CD4-positive, alpha-beta T cell treated with Interleukin-15 for 4 hours (primary cell): ENCODE data around the gene SURF6.
"Not testable (repeated sequence)": the region's sequence is repeated elsewhere in the genome, so short reads cannot be mapped to it uniquely, and the experiment has no call there.

Experiments
- DNase-seq: peaks from one replicate; pipeline ENCODE4 v3.0.0-alpha.2; 2020; ENCODE audit warnings: low spot score

Gene SURF6

DNA sequence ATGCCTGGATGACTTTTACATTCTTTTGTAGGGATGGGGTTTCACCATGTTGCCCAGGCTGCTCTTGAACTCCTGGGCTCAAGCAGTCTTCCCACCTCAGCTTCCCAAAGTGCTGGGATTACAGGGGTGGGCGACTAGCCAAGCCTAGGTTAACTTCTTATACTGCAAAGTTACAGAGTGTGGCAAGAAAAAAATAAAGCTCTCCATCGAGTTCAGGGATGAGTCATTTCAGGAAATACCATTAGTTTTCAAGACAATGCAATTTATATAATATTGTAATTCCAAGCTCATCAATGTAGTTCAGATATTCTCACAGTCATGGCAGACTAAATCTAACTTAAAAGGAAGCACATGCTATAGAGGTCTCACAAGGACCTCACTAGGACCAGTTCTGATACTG, 49.5 kb downstream of the SURF6 start:
- DNase-seq, result no peak

DNA sequence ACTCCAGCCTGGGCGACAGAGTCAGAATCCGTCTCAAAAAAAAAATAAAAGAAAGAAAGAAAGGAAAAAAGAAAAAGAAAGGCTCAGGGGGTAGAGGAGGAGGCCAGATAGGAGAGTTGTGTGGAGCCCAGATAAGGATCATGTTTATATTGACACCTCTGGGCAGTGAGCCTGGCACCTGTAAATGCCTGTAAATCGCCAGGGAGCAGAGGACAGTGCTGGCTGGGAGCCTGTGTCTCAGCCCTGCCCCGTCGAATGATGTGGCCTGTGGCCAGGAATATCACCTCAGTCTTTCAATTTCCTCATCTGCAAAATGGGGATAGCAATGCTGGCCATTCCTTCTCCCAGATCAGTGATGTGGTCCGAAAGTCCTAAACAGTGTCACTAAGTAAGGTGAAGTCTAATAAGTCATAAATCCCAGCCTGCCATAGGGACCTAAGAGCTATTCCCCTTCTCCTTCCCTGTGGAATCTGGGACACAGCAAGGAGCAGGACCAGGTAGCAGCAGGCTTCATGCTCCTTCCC, 50.7 kb downstream of the SURF6 start:
- no peak for DNase-seq

DNA sequence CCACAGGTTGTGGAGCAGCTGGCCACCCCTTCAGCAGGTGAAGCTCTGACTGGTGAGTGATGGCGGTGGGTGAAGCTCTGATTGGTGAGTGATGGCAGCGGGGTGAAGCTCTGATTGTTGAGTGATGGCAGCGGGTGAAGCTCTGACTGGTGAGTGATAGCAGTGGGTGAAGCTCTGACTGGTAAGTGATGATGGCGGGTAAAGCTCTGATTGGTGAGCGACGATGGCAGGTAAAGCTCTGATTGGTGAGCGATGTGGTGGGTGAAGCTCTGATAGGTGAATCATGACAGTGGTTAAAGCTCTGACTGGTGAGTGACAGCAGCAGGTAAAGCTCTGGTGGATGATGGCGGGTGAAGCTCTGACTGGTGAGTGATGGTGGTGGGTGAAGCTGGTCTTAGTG, 51.6 kb downstream of the SURF6 start:
- no peak for DNase-seq

DNA sequence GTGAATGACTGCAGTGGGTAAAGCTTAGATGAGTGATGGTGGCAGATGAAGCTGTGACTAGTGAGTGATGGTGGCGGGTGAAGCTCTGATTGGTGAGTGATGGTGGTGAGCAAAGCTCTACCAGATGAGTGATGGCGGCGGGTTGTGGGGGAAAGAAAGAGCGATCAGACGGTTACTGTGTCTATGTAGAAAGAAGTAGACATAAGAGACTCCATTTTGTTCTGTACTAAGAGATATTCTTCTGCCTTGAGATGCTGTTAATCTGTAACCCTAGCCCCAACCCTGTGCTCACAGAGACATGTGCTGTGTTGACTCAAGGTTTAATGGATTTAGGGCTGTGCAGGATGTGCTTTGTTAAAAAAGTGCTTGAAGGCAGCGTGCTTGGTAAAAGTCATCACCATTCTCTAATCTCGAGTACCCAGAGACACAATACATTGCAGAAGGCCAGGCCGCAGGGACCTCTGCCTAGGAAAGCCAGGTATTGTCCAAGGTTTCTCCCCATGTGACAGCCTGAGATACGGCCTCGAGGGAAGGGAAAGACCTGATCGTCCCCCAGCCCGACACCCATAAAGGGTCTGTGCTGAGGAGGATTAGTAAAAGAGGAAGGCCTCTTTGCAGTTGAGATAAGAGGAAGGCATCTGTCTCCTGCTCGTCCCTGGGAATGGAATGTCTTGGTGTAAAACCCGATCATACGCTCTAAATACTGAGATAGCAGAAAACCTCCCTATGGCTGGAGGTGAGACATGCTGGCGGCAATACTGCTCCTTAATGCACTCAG, 52.5 kb downstream of the SURF6 start:
- DNase-seq, result not testable (repeated sequence)

DNA sequence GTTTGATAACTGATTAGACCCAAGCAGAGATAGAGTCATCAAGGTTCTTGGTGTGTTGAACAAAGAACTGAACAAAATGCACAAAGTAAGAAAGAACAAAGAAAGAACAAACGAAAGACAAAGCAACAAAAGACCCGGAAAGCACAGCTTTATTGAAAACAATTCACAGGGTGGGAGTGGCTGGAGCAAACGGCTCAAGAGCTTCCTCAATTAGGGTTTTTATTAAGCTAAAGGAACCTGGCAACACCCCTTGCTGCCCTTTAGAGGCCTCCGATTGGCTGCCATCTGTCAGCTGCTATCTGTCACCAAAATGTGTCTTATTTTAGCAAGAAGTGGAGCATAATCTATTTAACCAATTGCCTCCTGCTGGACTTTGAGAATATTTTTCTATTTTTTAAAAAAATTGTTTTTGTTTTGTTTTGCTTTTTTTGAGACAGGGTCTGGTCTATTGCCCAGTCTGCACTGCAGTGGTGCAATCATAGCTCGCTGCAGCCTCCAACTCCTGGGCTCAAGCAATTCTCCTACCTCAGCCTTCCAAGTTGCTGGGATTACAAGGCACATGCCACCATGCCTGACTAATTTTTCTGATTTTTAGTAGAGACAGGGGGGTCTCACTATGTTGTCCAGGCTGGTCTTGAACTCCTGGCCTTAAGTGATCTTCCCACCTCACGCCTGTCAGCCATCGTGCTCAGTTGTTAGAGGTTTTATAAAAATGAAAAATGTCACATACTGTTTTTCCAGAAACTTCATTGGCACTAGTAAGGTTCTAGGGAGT, 53.3 kb downstream of the SURF6 start:
- DNase-seq, result no peak

DNA sequence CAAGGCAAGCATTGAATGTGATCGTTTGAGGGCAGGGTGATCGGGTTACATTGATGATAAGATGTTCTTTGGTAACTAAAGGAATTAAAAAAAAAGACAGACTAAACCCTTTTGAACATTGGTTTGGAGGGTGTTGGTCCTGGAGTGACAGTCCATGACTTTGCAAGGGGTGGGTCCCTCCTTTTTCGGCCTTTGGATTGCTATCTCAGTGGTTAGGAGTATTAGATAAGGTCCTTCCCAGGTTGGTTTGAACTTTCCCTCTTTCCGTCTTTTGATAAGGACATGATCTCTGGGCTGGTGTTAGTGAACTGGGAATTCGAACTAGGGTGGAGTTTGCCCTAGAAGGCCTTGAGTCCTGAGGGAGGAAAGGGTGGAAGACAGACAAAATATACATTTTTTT, 55.6 kb downstream of the SURF6 start:
- no peak for DNase-seq
